ENCODE results near the gene OR7A17. TPM values are rescaled to one million over a fixed set of nuclear protein-coding genes. Genes with fewer than 3 reads are reported as not detected.

OR7A17 gene
- polyA plus RNA-seq, 3 donors, result not detected

GRCh38 chr19:14837391-14837790, 48.5 kb downstream of the OR7A17 start:
- H3K9ac ChIP-seq (ENCODE audit: insufficient read depth, low read length, poor library complexity, severe bottlenecking), result no peak overlapping the region
- Mint-ChIP-seq H3K36me3 (no peaks in the 10 kb centered on the region), H3K4me3 (no peak overlapping the region), H3K4me1 (no peaks in the 10 kb centered on the region), H3K27ac (no peak overlapping the region), H3K27me3 (ENCODE audit: low read depth in 3 of 3) (peaks cover 1 to 10% (median 4%) of the 10 kb centered on the region in 3 donors), H3K9me3 (peaks cover 0 to 7% (median 4%) of the 10 kb centered on the region in 7 donors)
- no peak for TF ChIP-seq CTCF (IDR thresholded peaks at IDR 0.05)
- no peaks in the 10 kb centered on the region for H3K9me3 ChIP-seq (replicated peaks in 1 of 2; ENCODE audit: control insufficient read depth in 1 of 2, insufficient read depth in 1 of 2, low read length in 2 of 2)
- H3K4me3 ChIP-seq (replicated peaks in 1 of 3; ENCODE audit: low read depth in 2 of 3, low read length in 3 of 3), result no peak overlapping the region
- intact Hi-C loops (cut with micrococcal nuclease), result no loop called here
- DNase-seq, result no peak
- H3K79me2 ChIP-seq (ENCODE audit: insufficient read depth, low read length), result no peaks in the 10 kb centered on the region
- H3K36me3 ChIP-seq (replicated peaks in 1 of 2; ENCODE audit: control insufficient read depth in 1 of 2, insufficient read depth in 2 of 2, low read length in 2 of 2), result no peaks in the 10 kb centered on the region
- no peak overlapping the region for H3K4me2 ChIP-seq (replicated peaks; ENCODE audit: extremely low read depth, low read length, poor library complexity, severe bottlenecking)
- H3K4me1 ChIP-seq (ENCODE audit: control insufficient read depth in 1 of 2, insufficient read depth in 2 of 2, low read length in 2 of 2), result no peaks in the 10 kb centered on the region
- no peaks in the 10 kb centered on the region for H4K20me1 ChIP-seq (ENCODE audit: insufficient read depth, low read length)
- no peak overlapping the region for H3K27ac ChIP-seq (ENCODE audit: low read depth in 1 of 2, low read length in 2 of 2)
- H2AFZ ChIP-seq (ENCODE audit: insufficient read depth, low read depth, low read length, poor library complexity, severe bottlenecking), result no peak overlapping the region
- 100% methylated on average over 2 of the region's 4 CpGs for WGBS (ENCODE audit: insufficient coverage)
- no peaks in the 10 kb centered on the region for H3K27me3 ChIP-seq (ENCODE audit: control insufficient read depth in 2 of 2, insufficient read depth in 2 of 2, low read length in 2 of 2)

GRCh38 chr19:14835011-14835410, 50.9 kb downstream of the OR7A17 start, which contains the start of the genes OR7A5 and OR7C1:
OR7A5 (minus strand) TSS chr19:14835185; CDS start chr19:14828241, 6,944 bp downstream.
OR7C1 (minus strand) TSS chr19:14835185; CDS start chr19:14800136, 35,049 bp downstream.
- H3K9me3 ChIP-seq (replicated peaks in 1 of 2; ENCODE audit: control insufficient read depth in 1 of 2, insufficient read depth in 1 of 2, low read length in 2 of 2), result no peaks in the 10 kb centered on the region
- H3K9ac ChIP-seq (ENCODE audit: insufficient read depth, low read length, poor library complexity, severe bottlenecking), result no peak within 1 kb of the TSS
- no peak within 1 kb of the TSS for H3K27ac Mint-ChIP-seq
- no peak for TF ChIP-seq CTCF (IDR thresholded peaks at IDR 0.05)
- no peaks in the 10 kb centered on the region for H3K36me3 ChIP-seq (replicated peaks in 1 of 2; ENCODE audit: control insufficient read depth in 1 of 2, insufficient read depth in 2 of 2, low read length in 2 of 2)
- H3K4me1 ChIP-seq (ENCODE audit: control insufficient read depth in 1 of 2, insufficient read depth in 2 of 2, low read length in 2 of 2), result no peaks in the 10 kb centered on the region
- DNase-seq, result no peak
- intact Hi-C loops (cut with micrococcal nuclease), result no loop called here
- peaks cover 5 to 10% (median 6%) of the 10 kb centered on the region in 3 donors for H3K27me3 Mint-ChIP-seq (ENCODE audit: low read depth in 3 of 3)
- H3K27me3 ChIP-seq (ENCODE audit: control insufficient read depth in 2 of 2, insufficient read depth in 2 of 2, low read length in 2 of 2), result no peaks in the 10 kb centered on the region
- H3K36me3 Mint-ChIP-seq, result no peaks in the 10 kb centered on the region
- no peak within 1 kb of the TSS for H3K4me2 ChIP-seq (replicated peaks; ENCODE audit: extremely low read depth, low read length, poor library complexity, severe bottlenecking)
- H3K27ac ChIP-seq (ENCODE audit: low read depth in 1 of 2, low read length in 2 of 2), result no peak within 1 kb of the TSS
- no peak within 1 kb of the TSS for H3K4me3 Mint-ChIP-seq
- no peaks in the 10 kb centered on the region for H3K4me1 Mint-ChIP-seq
- no peaks in the 10 kb centered on the region for H3K79me2 ChIP-seq (ENCODE audit: insufficient read depth, low read length)
- no peak within 1 kb of the TSS for H2AFZ ChIP-seq (ENCODE audit: insufficient read depth, low read depth, low read length, poor library complexity, severe bottlenecking)
- H3K4me3 ChIP-seq (replicated peaks in 1 of 3; ENCODE audit: low read depth in 2 of 3, low read length in 3 of 3), result no peak within 1 kb of the TSS
- H4K20me1 ChIP-seq (ENCODE audit: insufficient read depth, low read length), result no peaks in the 10 kb centered on the region
- peaks cover 0 to 7% (median 4%) of the 10 kb centered on the region in 7 donors for H3K9me3 Mint-ChIP-seq
- WGBS (ENCODE audit: insufficient coverage), result 100% methylated on average over 1 of the region's 1 CpG
